HS-5 (cell line): ENCODE data around the gene CGB5.
"Not testable (repeated sequence)": the region's sequence is repeated elsewhere in the genome, so short reads cannot be mapped to it uniquely, and the experiment has no call there.

ENCODE experiments used
- DNase-seq: peaks from one replicate; pipeline ENCODE4 v3.0.0-alpha.2; 2012; ENCODE audit warnings: low read depth

CGB5 gene

GRCh38 chr19:49057636-49058234 is 14.1 kb downstream of the CGB5 start, which contains the start of gene CGB7:
Gene CGB7 (minus strand): TSS chr19:49057749. CDS start chr19:49055375, 2,374 bp downstream.
- no peak for DNase-seq

- no peak for DNase-seq
These were observed 14.9 kb downstream of the CGB5 start for GRCh38 chr19:49058562-49058961.

GRCh38 chr19:49059053-49059452 is 15.4 kb downstream of the CGB5 start:
- DNase-seq, result no peak

GRCh38 chr19:49061000-49061399 is 17.4 kb downstream of the CGB5 start:
- no peak for DNase-seq

- DNase-seq, result no peak
These were observed 17.8 kb downstream of the CGB5 start for GRCh38 chr19:49061445-49061844.

- DNase-seq, result no peak
These were observed 20.5 kb downstream of the CGB5 start for GRCh38 chr19:49064029-49064629.

GRCh38 chr19:49064768-49065611 is 21.3 kb downstream of the CGB5 start, which contains the start of gene NTF4:
Gene NTF4 (minus strand): TSS chr19:49064818. CDS start chr19:49061997, 2,821 bp downstream.
- no peak for DNase-seq

- DNase-seq, result no peak
These were observed 22.4 kb downstream of the CGB5 start for GRCh38 chr19:49065905-49066512.

- DNase-seq, result no peak
These were observed 23.9 kb downstream of the CGB5 start for GRCh38 chr19:49067554-49067953.

- no peak for DNase-seq
These were observed 25.4 kb downstream of the CGB5 start for GRCh38 chr19:49069026-49069425.

- DNase-seq, result no peak
These were observed 26.8 kb downstream of the CGB5 start for GRCh38 chr19:49070416-49070815.

- no peak for DNase-seq
These were observed 28.4 kb downstream of the CGB5 start for GRCh38 chr19:49071860-49072547.

- DNase-seq, result no peak
These were observed 30.1 kb downstream of the CGB5 start for GRCh38 chr19:49073514-49074378.

GRCh38 chr19:49074869-49075268 is 31.2 kb downstream of the CGB5 start:
- DNase-seq, result not testable (repeated sequence)

GRCh38 chr19:49080392-49080791 is 36.7 kb downstream of the CGB5 start:
- DNase-seq, result no peak

- DNase-seq, result no peak
These were observed 37.6 kb downstream of the CGB5 start for GRCh38 chr19:49081273-49081672.

GRCh38 chr19:49084206-49085019 is 40.8 kb downstream of the CGB5 start:
- DNase-seq, result no peak

- peak; percentile 92 for DNase-seq
These were observed 41.6 kb downstream of the CGB5 start, which contains the start of gene SNRNP70 for GRCh38 chr19:49085020-49085867. Gene SNRNP70 (plus strand): TSS chr19:49085451. CDS start chr19:49086415, 964 bp downstream.

GRCh38 chr19:49085868-49086232 is 42.2 kb downstream of the CGB5 start:
- DNase-seq, result no peak
